Measurements from ENCODE around the gene FITM1.
A peak's percentile ranks its signal among the peaks of the same experiment; 100 is the strongest.

Gene FITM1

GRCh38 chr14:24130380-24130716 lies at the start of gene FITM1:
Gene FITM1, plus strand, starts transcription at chr14:24130659. Its CDS starts 905 bp downstream, at chr14:24131564.
- no peak for DNase-seq (ENCODE audit: low read depth, low spot score)

GRCh38 chr14:24080888-24081738 lies 49.3 kb upstream of the FITM1 start:
- DNase-seq (ENCODE audit: low read depth, low spot score), result peak; percentile 30

- DNase-seq (ENCODE audit: low read depth, low spot score), result no peak
These were observed 48.7 kb upstream of the FITM1 start for GRCh38 chr14:24081739-24082211.

- no peak for DNase-seq (ENCODE audit: low read depth, low spot score)
These were observed 47.9 kb upstream of the FITM1 start for GRCh38 chr14:24082411-24083080.

GRCh38 chr14:24083462-24083861 lies 47.0 kb upstream of the FITM1 start:
- no peak for DNase-seq (ENCODE audit: low read depth, low spot score)

GRCh38 chr14:24084440-24084839 lies 46.0 kb upstream of the FITM1 start:
- DNase-seq (ENCODE audit: low read depth, low spot score), result no peak

GRCh38 chr14:24085215-24085614 lies 45.2 kb upstream of the FITM1 start:
- no peak for DNase-seq (ENCODE audit: low read depth, low spot score)

GRCh38 chr14:24086193-24086955 lies 44.1 kb upstream of the FITM1 start:
- DNase-seq (ENCODE audit: low read depth, low spot score), result no peak

- no peak for DNase-seq (ENCODE audit: low read depth, low spot score)
These were observed 43.5 kb upstream of the FITM1 start for GRCh38 chr14:24087004-24087403.

- DNase-seq (ENCODE audit: low read depth, low spot score), result no peak
These were observed 42.4 kb upstream of the FITM1 start for GRCh38 chr14:24088095-24088494.

- DNase-seq (ENCODE audit: low read depth, low spot score), result no peak
These were observed 40.6 kb upstream of the FITM1 start for GRCh38 chr14:24089890-24090289.

GRCh38 chr14:24092110-24092504 lies 38.4 kb upstream of the FITM1 start:
- no peak for DNase-seq (ENCODE audit: low read depth, low spot score)

GRCh38 chr14:24092505-24093206 lies 37.8 kb upstream of the FITM1 start:
- no peak for DNase-seq (ENCODE audit: low read depth, low spot score)

GRCh38 chr14:24093207-24093900 lies 37.1 kb upstream of the FITM1 start:
- no peak for DNase-seq (ENCODE audit: low read depth, low spot score)

- peak; percentile 61 for DNase-seq (ENCODE audit: low read depth, low spot score)
These were observed 36.3 kb upstream of the FITM1 start, which contains the start of gene PCK2 for GRCh38 chr14:24093901-24094840. Gene PCK2, plus strand, starts transcription at chr14:24094311. Its CDS starts 95 bp downstream, at chr14:24094406.

GRCh38 chr14:24094841-24095270 lies 35.6 kb upstream of the FITM1 start:
- DNase-seq (ENCODE audit: low read depth, low spot score), result no peak

- DNase-seq (ENCODE audit: low read depth, low spot score), result peak; percentile 27
These were observed 35.0 kb upstream of the FITM1 start for GRCh38 chr14:24095271-24096068.

- no peak for DNase-seq (ENCODE audit: low read depth, low spot score)
These were observed 33.8 kb upstream of the FITM1 start for GRCh38 chr14:24096545-24097181.

Measured in activated CD4-positive, CD25-positive, alpha-beta regulatory T cell treated with anti-CD3 and anti-CD28 coated beads, Interleukin-2, amount 50 U/mL, for 16 hours (primary cell).